TTC549 (cell line): ENCODE measurements around the gene WIPF1.

Experiments
- FAIRE-seq: peaks from 2 replicates; lab custom pipeline; 2012; peaks lifted over from hg19 to GRCh38; lab: Jason Lieb, UNC

Gene WIPF1

GRCh38 chr2:174535757-174536703 is 61.6 kb downstream of the WIPF1 start:
- no peak for FAIRE-seq

- no peak for FAIRE-seq
Measured at GRCh38 chr2:174535083-174535482, 62.5 kb downstream of the WIPF1 start.

- FAIRE-seq: no peak
Measured at GRCh38 chr2:174529916-174530315, 67.7 kb downstream of the WIPF1 start.

- FAIRE-seq: no peak
Measured at GRCh38 chr2:174527959-174528358, 69.6 kb downstream of the WIPF1 start.

GRCh38 chr2:174527101-174527721 is 70.4 kb downstream of the WIPF1 start:
- FAIRE-seq: no peak

GRCh38 chr2:174524527-174524926 is 73.1 kb downstream of the WIPF1 start:
- FAIRE-seq: no peak

GRCh38 chr2:174522553-174522952 is 75.1 kb downstream of the WIPF1 start:
- peak; percentile 22 for FAIRE-seq

GRCh38 chr2:174518395-174518794 is 79.2 kb downstream of the WIPF1 start:
- no peak for FAIRE-seq

GRCh38 chr2:174516501-174517378 is 80.9 kb downstream of the WIPF1 start:
- no peak for FAIRE-seq

GRCh38 chr2:174512345-174512744 is 85.3 kb downstream of the WIPF1 start:
- no peak for FAIRE-seq

GRCh38 chr2:174511580-174512260 is 85.9 kb downstream of the WIPF1 start:
- no peak for FAIRE-seq

- FAIRE-seq: peak; percentile 28
Measured at GRCh38 chr2:174510583-174511189, 86.9 kb downstream of the WIPF1 start.
